H9 (cell line): ENCODE data around the gene RAB31. TPM values are rescaled to one million over a fixed set of nuclear protein-coding genes. Genes with fewer than 3 reads are reported as not detected.

Experiments used
- DNase-seq: peaks from one replicate; pipeline ENCODE4 v3.0.0-alpha.2; 2017
- H2AFZ ChIP-seq: one replicate; pipeline ENCODE4 v1.6.1; 2013; ENCODE audit warnings: mild to moderate bottlenecking, low read length, control low read depth, moderate library complexity
- H2AK5ac ChIP-seq: 2 replicates; pipeline ENCODE4 v1.6.1; 2013; ENCODE audit warnings: low read length, control low read depth, mixed read lengths; ENCODE audit not compliant: insufficient read length
- H2BK120ac ChIP-seq: one replicate; pipeline ENCODE4 v1.6.1; 2013; ENCODE audit warnings: low read depth, mild to moderate bottlenecking, low read length, control low read depth, inconsistent platforms; ENCODE audit not compliant: poor library complexity, severe bottlenecking
- H2BK12ac ChIP-seq: 2 replicates; pipeline ENCODE4 v1.6.1; 2013; ENCODE audit warnings: low read length, control low read depth, mixed read lengths, low read depth; ENCODE audit not compliant: insufficient read length
- H2BK15ac ChIP-seq: 2 replicates; pipeline ENCODE4 v1.6.1; 2013; ENCODE audit warnings: low read depth, low read length, control low read depth
- H2BK20ac ChIP-seq: one replicate; pipeline ENCODE4 v1.6.1; 2013; ENCODE audit warnings: low read depth, mild to moderate bottlenecking, low read length, control low read depth, inconsistent platforms; ENCODE audit not compliant: poor library complexity, severe bottlenecking
- H2BK5ac ChIP-seq: 2 replicates; pipeline ENCODE4 v1.6.1; 2013; ENCODE audit warnings: low read length, control low read depth, mixed read lengths; ENCODE audit not compliant: insufficient read length
- H3K14ac ChIP-seq: 2 replicates; pipeline ENCODE4 v1.6.1; 2013; ENCODE audit warnings: low read length, control low read depth; ENCODE audit not compliant: insufficient read depth
- H3K18ac ChIP-seq: 2 replicates; pipeline ENCODE4 v1.6.1; 2013; ENCODE audit warnings: low read depth, mild to moderate bottlenecking, mixed read lengths, low read length, control low read depth; ENCODE audit not compliant: insufficient read length
- H3K23ac ChIP-seq: 2 replicates; pipeline ENCODE4 v1.6.1; 2013; ENCODE audit warnings: low read length, control low read depth, mixed read lengths, low read depth; ENCODE audit not compliant: insufficient read length
- H3K23me2 ChIP-seq: 2 replicates; pipeline ENCODE4 v1.6.1; 2013; ENCODE audit warnings: low read depth, mild to moderate bottlenecking, mixed read lengths, low read length, control low read depth; ENCODE audit not compliant: insufficient read length, poor library complexity, severe bottlenecking
- H3K27ac ChIP-seq: 2 replicates; pipeline ENCODE4 v1.5.1; 2013; ENCODE audit warnings: low read length, control low read depth, mixed read lengths, low read depth; ENCODE audit not compliant: insufficient read length
- H3K27me3 ChIP-seq: 2 replicates; pipeline ENCODE4 v1.6.1; 2013; ENCODE audit warnings: low read length, control low read depth, inconsistent platforms; ENCODE audit not compliant: insufficient read depth
- H3K4ac ChIP-seq: 2 replicates; pipeline ENCODE4 v1.6.1; 2013; ENCODE audit warnings: low read depth, mild to moderate bottlenecking, control low read depth, inconsistent platforms, low read length, moderate library complexity
- H3K4me1 ChIP-seq: 2 replicates; pipeline ENCODE4 v1.6.1; 2013; ENCODE audit warnings: low read length, control low read depth, inconsistent platforms; ENCODE audit not compliant: insufficient read depth
- H3K4me2 ChIP-seq: 2 replicates; pipeline ENCODE4 v1.6.1; 2013; ENCODE audit warnings: low read length, control low read depth, mixed read lengths; ENCODE audit not compliant: insufficient read length, insufficient read depth
- H3K56ac ChIP-seq: 2 replicates; pipeline ENCODE4 v1.6.1; 2013; ENCODE audit warnings: low read depth, mild to moderate bottlenecking, mixed read lengths, low read length, control low read depth; ENCODE audit not compliant: insufficient read length
- H3K79me1 ChIP-seq: 2 replicates; pipeline ENCODE4 v1.6.1; 2013; ENCODE audit warnings: low read depth, mild to moderate bottlenecking, moderate library complexity, low read length, control low read depth, inconsistent platforms; ENCODE audit not compliant: insufficient read depth, poor library complexity, severe bottlenecking
- H3K79me2 ChIP-seq: 2 replicates; pipeline ENCODE4 v1.6.1; 2013; ENCODE audit warnings: low read length, control low read depth, inconsistent platforms; ENCODE audit not compliant: insufficient read depth
- H3K9ac ChIP-seq: 2 replicates; pipeline ENCODE4 v1.6.1; 2013; ENCODE audit warnings: low read length, control low read depth, mixed read lengths; ENCODE audit not compliant: insufficient read length; ENCODE audit errors: extremely low read depth
- H3K9me3 ChIP-seq: one replicate; pipeline ENCODE4 v1.6.1; 2013; ENCODE audit warnings: low read depth, low read length, inconsistent platforms; ENCODE audit not compliant: control insufficient read depth
- H3T11ph ChIP-seq: one replicate; pipeline ENCODE4 v1.6.1; 2013; ENCODE audit warnings: mild to moderate bottlenecking, low read length, control low read depth, inconsistent platforms
- H4K20me1 ChIP-seq: one replicate; pipeline ENCODE4 v1.6.1; 2013; ENCODE audit not compliant: control insufficient read depth, insufficient read length, insufficient read depth
- H4K5ac ChIP-seq: 2 replicates; pipeline ENCODE4 v1.6.1; 2013; ENCODE audit warnings: low read depth, mild to moderate bottlenecking, mixed read lengths, low read length, control low read depth; ENCODE audit not compliant: insufficient read length
- H4K8ac ChIP-seq: replicated peaks from 2 replicates; pipeline ENCODE4 v1.6.1; 2013; ENCODE audit warnings: low read length, control low read depth, mixed read lengths, low read depth; ENCODE audit not compliant: insufficient read length
- H4K91ac ChIP-seq: 2 replicates; pipeline ENCODE4 v1.6.1; 2013; ENCODE audit warnings: low read depth, mild to moderate bottlenecking, moderate library complexity, mixed read lengths, low read length, control low read depth; ENCODE audit not compliant: insufficient read length
- H3K27ac Mint-ChIP-seq, 3 experiments: 2 replicates in 2 of 3; 3 replicates in 1 of 3; pipeline ENCODE4 v1.8.0; 2020 to 2021; ENCODE audit warnings: mixed read lengths in 3 of 3, mild to moderate bottlenecking in 1 of 3, moderate library complexity in 1 of 3
- H3K27me3 Mint-ChIP-seq: 2 replicates; pipeline ENCODE4 v1.8.0; 2021; ENCODE audit warnings: low read depth, mild to moderate bottlenecking, moderate library complexity, mixed read lengths
- H3K36me3 Mint-ChIP-seq, 3 experiments: 2 replicates in 2 of 3; 3 replicates in 1 of 3; pipeline ENCODE4 v1.8.0; 2020 to 2021; ENCODE audit warnings: low read depth in 3 of 3, mixed read lengths in 3 of 3; ENCODE audit not compliant: insufficient read depth in 1 of 3
- H3K4me1 Mint-ChIP-seq, 2 experiments: 2 replicates each; pipeline ENCODE4 v1.8.0; 2020; ENCODE audit warnings: mixed read lengths in 2 of 2
- H3K4me3 Mint-ChIP-seq, 2 experiments: 2 replicates in 1 of 2; 3 replicates in 1 of 2; pipeline ENCODE4 v1.8.0; 2020 to 2021; ENCODE audit warnings: mild to moderate bottlenecking in 2 of 2, mixed read lengths in 2 of 2, moderate library complexity in 1 of 2
- H3K9me3 Mint-ChIP-seq, 2 experiments: 2 replicates in 1 of 2; 3 replicates in 1 of 2; pipeline ENCODE4 v1.8.0; 2020; ENCODE audit warnings: mild to moderate bottlenecking in 2 of 2, mixed read lengths in 2 of 2, moderate library complexity in 1 of 2
- WGBS: extraction: QIAGEN DNeasy Blood & Tissue Kit; methylation state at CpG from one replicate; pipeline ENCODE4 v1.1.7; 2013; ENCODE audit warnings: missing lambda C conversion rate, low lambda C conversion rate, mixed read lengths; ENCODE audit not compliant: insufficient read length; ENCODE audit errors: extremely low coverage; 5-methylcytosine and 5-hydroxymethylcytosine counted together
- total RNA-seq: library from RNA; stranded (reverse); gene quantifications from 2 replicates; pipeline ENCODE4 v1.2.1, GENCODE V29; 2021
- TF ChIP-seq, protein P1 (sequence below): fragments of 200-600 bp; sonication (generic); conservative IDR thresholded peaks from 3 replicates; pipeline ENCODE4 v1.8.0; 2021; ENCODE audit warnings: antibody characterized with exemption, mild to moderate bottlenecking

RAB31 gene
- total RNA-seq, 1 experiment from 2014 or later, result 22.4 TPM

DNA sequence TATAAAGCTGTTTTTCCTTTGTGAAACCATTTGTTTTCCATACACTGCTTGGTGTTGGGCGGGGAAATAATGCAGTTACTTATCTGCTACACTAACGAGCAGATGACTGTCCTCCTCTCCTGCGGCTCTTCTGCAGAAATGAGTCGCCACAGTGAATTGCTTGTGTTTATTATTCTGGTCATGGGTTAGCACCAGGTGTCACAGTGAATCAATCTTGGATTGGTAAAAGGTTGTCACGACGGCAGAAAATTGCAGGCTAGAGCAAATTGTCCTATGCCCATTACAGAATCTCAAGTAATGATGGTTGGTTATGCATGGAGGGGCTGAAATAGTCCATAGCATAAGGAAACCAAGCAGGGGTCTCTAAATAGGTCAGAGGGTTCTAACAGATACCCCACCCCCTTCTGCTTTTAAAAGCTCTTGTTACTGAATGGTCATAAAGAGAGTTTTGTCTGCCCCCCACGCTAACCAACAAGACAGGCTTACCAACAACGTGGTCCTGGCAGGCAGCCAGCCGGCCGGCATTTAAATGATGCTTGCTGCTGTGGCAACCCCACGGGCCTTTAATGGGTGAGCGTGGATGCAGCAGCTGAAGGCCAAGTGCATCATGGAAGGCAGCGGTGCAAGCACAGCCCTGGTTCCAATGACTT lies 29.5 kb downstream of the RAB31 start:
- Histone ChIP-seq H4K20me1 (no peaks in the 10 kb centered on the region), H3K27ac (no peak overlapping the region), H3K23ac (no peak overlapping the region), H3K9me3 (no peaks in the 10 kb centered on the region), H3T11ph (no peak overlapping the region), H3K18ac (no peak overlapping the region), H3K79me2 (no peaks in the 10 kb centered on the region), H3K4me2 (no peak overlapping the region), H3K27me3 (no peaks in the 10 kb centered on the region), H3K9ac (no peak overlapping the region), H2AFZ (no peak overlapping the region), H4K5ac (no peak overlapping the region), H2BK15ac (no peak overlapping the region), H2AK5ac (no peak overlapping the region), H3K4ac (no peak overlapping the region), H4K8ac (no peak overlapping the region), H4K91ac (no peak overlapping the region), H2BK12ac (no peak overlapping the region), H3K14ac (no peak overlapping the region), H2BK5ac (no peak overlapping the region), H2BK120ac (no peak overlapping the region), H3K4me1 (peaks cover 6% of the 10 kb centered on the region; the same call in 1 of the 2 replicates), H2BK20ac (no peak overlapping the region), H3K79me1 (no peaks in the 10 kb centered on the region), H3K56ac (no peak overlapping the region), H3K23me2 (no peaks in the 10 kb centered on the region)
- H3K36me3 Mint-ChIP-seq, result no peaks in the 10 kb centered on the region
- H3K4me3 Mint-ChIP-seq, result no peak overlapping the region
- peaks cover 20 to 23% of the 10 kb centered on the region in 2 experiments for H3K4me1 Mint-ChIP-seq
- no peak overlapping the region for H3K27ac Mint-ChIP-seq
- DNase-seq, result no peak
- H3K9me3 Mint-ChIP-seq, result no peaks in the 10 kb centered on the region
- no CpG with 5 or more reads among the region's 13 CpGs for WGBS
- no peaks in the 10 kb centered on the region for H3K27me3 Mint-ChIP-seq
- TF ChIP-seq, protein P1, sequence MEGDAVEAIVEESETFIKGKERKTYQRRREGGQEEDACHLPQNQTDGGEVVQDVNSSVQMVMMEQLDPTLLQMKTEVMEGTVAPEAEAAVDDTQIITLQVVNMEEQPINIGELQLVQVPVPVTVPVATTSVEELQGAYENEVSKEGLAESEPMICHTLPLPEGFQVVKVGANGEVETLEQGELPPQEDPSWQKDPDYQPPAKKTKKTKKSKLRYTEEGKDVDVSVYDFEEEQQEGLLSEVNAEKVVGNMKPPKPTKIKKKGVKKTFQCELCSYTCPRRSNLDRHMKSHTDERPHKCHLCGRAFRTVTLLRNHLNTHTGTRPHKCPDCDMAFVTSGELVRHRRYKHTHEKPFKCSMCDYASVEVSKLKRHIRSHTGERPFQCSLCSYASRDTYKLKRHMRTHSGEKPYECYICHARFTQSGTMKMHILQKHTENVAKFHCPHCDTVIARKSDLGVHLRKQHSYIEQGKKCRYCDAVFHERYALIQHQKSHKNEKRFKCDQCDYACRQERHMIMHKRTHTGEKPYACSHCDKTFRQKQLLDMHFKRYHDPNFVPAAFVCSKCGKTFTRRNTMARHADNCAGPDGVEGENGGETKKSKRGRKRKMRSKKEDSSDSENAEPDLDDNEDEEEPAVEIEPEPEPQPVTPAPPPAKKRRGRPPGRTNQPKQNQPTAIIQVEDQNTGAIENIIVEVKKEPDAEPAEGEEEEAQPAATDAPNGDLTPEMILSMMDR, result no peak
